GM18520 (cell line): ENCODE results near the gene TYR.
"Not testable (repeated sequence)": the region's sequence is repeated elsewhere in the genome, so short reads cannot be mapped to it uniquely, and the experiment has no call there.

Experiments used
- ATAC-seq: cut with Tn5 transposase; IDR thresholded peaks from one replicate; pipeline ENCODE4 v1.9.1; 2021; ENCODE audit not compliant: unreplicated experiment

Gene TYR

DNA sequence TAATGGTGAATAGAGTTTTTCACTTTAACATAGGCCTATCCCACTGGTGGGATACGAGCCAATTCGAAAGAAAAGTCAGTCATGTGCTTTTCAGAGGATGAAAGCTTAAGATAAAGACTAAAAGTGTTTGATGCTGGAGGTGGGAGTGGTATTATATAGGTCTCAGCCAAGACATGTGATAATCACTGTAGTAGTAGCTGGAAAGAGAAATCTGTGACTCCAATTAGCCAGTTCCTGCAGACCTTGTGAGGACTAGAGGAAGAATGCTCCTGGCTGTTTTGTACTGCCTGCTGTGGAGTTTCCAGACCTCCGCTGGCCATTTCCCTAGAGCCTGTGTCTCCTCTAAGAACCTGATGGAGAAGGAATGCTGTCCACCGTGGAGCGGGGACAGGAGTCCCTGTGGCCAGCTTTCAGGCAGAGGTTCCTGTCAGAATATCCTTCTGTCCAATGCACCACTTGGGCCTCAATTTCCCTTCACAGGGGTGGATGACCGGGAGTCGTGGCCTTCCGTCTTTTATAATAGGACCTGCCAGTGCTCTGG is at the start of gene TYR:
TSS of gene TYR (plus strand) at position 185 of the 541 bp plus-strand sequence. CDS start at position 264, 79 bp downstream.
- ATAC-seq, result no peak

DNA sequence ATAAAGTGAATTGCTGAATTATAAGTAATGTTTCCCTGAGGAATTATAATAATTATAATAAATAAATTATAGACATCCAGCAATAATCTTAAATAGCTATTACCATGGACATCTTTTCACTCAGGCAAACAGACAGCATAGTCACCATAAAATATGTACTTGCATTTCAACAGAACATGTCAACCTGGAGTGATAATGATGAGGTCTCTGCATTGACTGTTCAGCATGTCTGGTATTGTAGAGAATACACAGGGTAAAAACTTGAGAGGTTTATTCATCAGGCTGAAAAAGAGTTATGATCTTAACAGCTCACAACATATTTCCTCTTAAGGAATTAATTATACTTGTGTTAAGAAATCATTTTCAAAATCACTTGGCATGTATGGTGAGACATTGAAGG is 41.1 kb upstream of the TYR start:
- ATAC-seq, result no peak

DNA sequence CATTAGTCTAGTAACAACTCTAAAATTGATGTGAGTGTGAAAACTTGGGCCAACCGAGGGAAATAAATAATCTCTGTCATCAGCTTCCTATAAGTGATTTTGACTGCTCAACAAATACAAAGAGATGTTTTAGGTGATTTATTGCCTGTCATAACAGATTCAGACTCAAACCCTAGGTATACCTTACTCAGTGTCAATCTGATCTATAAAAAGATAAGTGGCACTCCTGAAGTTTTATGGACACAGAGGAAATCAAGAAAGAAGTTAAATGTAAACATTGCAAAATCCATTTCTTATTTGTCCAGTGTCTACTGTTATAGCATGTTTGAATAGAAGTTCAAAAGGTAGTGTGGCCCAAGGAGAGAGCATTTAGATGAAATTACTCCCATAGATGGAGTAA is 30.4 kb upstream of the TYR start:
- no peak for ATAC-seq

DNA sequence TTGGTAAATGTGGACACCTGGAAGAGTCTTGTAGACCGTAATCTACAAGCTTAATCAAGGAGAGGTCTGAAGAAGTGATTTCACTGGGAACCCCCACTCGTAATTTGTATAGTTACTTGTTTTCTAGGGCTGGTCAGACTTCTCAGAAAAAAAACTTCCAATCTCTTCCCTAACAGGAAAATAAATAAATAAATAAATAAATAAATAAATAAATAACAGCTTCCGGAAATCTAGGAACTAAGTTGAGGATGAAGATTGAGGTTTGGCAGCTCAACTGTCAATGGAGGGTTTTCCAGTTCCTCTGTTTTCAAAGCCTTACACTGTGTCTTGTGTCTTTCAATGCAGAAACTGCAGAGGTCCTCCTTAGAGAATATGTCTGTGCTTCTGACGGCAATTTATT is 17.7 kb upstream of the TYR start:
- no peak for ATAC-seq

DNA sequence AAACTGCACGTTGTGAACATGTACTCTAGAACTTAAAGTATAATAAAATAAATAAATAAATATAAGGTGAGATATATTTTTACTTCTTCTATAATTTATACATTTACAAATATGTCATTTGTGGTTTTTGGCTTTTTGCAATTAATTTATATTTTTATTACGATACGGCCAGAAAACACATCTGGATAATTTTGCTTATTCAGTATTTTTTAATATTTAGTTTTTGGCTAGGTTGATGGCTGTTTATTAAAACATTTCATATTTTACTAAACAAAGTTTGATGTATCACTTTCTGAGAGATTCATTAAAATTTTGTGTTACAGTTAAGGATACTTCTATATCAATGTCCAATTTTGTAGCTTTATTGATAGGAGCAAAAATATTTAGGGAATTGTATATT is 15.7 kb upstream of the TYR start:
- ATAC-seq, result no peak

DNA sequence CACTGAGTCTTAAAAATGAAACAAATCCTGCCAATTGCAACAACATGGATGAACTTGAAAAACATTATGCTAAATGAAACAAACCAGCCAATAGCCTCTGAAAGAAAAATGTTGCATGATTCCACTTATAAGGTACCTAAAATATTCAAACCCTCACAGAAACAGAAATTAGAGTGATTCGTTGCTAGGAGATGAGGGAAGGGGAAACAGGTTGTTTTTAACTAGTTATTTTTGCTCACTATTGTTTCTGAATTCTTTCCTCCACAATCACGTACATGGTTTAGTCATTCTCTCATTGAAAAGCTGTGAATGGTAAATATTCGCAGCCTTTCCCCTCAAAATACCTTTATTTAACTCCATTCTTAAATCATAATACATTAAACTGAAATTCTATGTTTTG is 14.0 kb upstream of the TYR start:
- ATAC-seq, result no peak

DNA sequence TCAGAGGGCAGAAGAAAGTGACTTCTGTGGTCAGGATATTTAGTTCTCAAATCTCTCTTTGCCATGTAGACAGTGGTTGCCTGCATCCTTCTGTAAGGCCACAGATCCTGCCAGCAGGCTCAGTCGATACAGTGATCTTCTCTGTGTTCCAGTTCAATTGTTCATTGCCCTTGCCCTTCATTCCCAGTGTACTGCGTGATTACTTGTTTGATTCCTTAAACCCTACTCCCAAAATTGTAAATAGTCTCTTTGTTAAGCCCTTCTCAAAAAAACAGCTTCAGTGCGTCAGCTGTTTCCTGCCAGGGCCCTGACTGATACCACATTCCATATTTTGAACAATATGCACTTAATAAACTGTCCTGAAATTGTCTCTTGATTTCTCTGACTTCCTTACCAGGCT is 9.3 kb upstream of the TYR start:
- ATAC-seq, result no peak

DNA sequence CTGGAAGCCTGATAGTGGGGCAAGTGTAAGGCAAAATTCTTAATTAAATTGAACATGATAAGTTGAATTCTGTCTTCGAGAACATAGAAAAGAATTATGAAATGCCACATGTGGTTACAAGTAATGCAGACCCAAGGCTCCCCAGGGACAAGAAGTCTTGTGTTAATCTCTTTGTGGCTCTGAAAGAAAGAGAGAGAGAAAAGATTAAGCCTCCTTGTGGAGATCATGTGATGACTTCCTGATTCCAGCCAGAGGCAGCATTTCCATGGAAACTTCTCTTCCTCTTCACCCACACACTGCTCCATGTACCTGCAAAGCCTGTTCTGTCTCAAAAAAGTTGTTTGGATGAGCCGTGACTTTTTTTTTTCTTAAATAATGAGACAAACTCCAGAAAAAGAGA is 1.9 kb upstream of the TYR start:
- no peak for ATAC-seq

DNA sequence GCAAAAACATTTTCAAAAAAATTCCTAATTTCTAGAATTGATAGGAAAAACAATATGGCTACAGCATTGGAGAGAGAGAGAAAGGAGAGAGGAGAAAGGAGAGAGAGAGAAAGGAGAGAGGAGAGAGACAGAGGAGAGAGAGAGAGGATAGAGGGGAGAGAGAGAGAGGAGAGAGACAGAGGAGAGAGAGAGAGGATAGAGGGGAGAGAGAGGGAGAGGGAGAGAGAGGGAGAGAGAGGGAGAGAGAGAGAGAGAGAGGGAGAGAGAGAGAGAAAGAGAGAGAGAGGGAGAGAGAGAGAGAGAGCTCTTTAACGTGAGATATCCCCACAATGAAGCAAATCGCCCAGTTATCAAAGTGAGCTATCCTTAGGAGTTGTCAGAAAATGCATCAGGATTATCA is 737 bp upstream of the TYR start:
- no peak for ATAC-seq

DNA sequence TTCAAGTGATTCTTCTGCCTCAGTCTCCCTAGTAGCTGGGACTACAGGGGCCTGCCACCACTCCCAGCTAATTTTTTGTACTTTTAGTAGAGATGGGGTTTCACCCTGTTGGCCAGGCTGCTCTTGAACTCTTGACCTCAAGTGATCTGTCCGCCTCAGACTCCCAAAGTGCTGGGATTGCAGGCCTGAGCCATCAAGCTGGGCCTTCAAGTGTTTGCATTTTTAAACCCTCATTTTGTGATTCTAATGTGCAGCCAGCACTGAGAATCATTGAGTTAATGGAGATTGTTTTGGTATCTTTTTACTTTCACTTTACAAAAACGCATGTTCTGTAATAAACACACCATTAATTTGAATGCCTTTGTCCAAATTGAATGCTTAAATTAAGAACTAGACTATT is 3.4 kb downstream of the TYR start:
- ATAC-seq, result no peak

DNA sequence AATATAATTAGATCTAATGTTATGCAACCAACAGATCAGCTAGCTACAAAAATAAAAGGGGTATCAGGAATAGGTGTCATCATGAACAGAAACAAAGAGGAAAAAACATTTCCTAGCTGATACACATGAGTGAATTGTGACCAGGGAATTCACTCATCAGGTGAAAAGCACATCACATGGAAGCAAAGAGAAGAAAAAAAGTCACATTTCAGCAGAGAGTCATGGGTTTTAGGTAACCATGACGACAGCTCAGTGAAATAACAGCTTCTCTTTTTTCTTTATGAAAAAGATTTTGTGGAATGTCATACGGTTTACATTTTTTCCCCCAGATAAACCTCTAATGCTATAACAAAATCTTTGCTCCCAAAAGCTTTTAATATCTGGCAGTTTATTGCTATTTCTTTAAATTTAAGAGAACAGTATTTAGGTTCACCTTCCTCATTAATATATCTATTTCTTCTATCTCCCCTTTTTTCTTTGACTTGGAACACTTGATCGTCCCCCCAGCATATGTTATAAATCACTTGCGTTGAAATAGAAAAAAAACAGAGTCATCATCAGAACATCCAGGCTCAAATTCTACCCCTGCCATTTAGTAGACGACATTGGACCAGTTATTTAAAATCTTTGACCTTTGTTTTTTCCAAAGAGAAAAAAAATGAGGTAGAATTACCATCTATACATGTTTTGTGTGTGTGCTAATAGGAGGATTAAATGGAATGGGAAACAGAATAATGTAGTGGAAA is 5.3 kb downstream of the TYR start:
- ATAC-seq, result no peak

DNA sequence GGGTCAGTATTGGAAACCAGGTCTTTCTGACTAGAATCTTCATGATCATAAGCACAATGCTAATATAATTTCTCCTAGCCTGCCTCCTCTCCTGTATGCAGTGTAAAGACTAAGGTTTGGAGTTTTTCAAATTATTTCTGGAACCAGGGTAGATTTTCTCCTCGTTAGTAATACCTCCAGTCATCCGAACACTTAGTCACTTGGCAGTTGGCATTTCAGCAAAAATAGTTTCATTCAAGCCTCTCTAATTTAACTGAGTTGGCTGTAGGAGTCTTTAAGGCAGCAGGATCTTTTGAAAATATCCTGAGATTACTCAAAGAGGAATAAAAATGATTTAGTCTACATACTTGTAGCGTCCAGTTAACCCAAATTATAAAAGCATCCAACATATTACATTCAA is 6.3 kb downstream of the TYR start:
- ATAC-seq, result no peak

DNA sequence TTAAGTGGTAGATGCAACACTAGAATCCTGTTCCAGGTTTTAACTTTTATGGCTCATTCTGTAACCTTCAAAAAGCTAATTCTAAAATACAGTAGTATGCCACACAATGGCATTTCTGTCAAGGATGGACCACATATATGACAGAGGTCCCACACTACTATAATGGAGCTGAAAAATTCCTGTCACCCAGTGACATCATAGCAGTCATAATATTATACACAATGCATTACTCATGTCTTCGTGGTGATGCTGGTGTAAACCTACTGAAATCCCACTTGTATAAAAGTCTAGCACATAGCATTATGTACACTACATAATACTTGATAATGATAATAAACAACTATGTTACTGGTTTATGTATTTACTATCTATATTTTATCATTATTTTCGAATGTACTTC is 12.1 kb downstream of the TYR start:
- no peak for ATAC-seq

DNA sequence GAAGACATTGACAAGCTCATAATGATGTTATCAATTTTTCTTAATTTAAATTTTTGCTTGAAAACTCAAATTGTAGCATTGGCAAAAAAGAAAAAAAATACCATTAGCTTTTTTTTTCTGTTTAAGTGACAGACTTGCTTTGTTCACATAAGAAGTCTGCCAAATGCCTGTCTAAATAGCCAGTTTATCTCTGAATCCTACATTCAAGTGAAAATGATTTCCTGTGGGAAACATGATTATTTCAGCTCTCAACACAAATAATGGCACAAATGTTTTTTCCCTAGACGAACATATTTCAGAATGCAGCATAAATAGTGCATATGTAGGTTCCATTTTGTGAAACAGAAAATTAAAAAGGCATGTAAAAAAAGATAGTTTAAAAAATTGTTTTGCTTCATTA is 23.5 kb downstream of the TYR start:
- no peak for ATAC-seq

DNA sequence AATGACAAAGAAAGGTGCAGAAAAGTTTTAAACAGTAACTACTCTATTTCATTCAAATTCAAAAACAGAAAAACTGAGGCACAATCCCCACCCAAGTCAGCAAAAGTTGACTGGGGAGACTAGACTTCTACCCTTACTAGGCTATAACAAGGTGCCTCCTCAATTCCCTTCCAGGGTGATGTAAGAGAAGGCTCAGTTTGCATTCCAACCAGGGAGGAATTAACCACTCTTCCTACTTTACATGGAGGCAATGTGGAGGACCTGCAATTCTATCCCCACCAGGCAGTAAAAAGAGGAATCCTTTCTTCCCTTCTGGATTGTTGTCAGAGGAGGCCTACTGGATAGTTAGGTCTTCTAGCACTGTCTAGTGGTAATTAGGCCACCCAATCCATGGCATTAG is 26.1 kb downstream of the TYR start:
- ATAC-seq, result no peak

DNA sequence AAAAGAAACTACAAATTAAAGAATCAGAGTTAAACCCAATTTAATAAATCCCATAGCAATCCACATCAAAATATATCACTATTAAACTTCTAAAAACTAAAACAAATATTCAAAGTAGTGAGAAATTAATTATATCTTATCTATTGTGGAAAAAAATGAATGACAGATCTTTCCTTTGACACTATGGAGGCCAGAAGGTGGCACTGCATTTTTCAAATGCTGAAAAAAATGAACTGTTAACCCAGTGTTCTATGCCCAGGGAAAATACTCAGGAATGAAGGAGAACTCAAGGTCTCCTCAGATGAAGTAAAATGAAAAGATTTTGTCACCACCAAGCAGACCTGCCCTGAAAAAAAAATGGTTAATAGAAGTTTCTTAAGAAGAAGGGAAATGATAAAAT is 27.7 kb downstream of the TYR start:
- no peak for ATAC-seq

DNA sequence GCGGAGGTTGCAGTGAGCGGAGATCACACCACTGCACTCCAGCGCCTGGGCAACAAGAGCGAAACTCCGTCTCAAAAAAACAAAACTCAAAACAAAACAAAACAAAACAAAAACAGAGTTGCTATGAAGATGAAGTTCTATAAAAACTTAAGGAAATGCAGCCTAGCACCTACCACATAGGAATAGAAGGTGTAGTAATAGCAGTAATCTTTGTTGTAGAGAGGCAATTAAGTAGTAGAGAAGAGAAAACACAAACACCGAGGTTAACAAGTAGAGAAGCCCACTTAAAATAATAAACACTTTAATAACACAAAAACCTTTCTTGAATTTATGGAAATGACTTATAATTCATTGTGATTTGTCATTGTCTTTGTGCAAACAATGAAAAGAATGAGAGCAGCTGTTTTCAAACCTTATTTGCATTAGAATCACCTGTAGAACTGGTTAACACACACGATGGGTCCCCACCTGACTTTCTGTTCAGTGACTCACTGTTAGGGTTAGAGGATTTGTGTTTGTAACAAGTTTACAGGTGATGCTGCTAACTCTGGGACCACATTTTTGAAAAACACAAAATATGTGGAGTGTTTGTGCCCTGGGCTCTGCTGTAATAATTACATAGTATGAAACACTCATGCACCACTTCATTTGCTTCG is 43.1 kb downstream of the TYR start:
- ATAC-seq, result no peak

DNA sequence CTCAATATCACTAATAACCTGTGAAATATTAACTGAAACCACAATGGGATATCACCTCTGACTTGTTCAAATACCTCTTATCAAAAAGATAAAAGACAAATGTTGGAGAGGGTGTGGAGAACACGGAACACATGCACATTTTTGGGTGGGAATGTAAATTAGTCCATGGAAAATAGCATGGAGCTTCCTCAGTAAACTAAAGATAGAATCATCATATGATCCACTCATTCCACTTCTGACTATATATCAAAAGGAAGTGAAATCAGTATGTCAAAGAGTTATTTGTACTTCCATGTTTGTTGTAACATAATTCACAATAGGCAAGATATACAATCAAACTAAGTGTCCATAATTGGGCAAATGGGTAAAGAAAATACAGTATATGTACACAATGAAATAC is 57.4 kb downstream of the TYR start:
- no peak for ATAC-seq

DNA sequence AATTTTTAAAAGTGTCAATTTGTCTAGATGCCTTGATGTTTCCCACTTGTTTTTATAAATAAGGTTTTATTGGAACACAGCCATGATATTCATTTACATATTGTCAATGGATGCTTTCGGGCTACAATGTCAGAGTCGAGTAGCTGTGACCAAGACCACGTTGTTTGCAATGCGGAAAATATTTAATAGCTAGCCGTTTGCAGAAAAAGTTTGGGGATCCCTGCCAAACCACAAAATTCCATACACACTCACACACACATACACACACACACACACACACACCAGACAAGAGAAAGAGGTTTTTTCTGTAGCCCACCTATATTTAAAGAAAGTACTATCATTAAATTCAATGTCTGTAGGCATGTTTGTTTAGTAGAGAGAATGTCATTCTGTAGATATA is 58.3 kb downstream of the TYR start:
- no peak for ATAC-seq

DNA sequence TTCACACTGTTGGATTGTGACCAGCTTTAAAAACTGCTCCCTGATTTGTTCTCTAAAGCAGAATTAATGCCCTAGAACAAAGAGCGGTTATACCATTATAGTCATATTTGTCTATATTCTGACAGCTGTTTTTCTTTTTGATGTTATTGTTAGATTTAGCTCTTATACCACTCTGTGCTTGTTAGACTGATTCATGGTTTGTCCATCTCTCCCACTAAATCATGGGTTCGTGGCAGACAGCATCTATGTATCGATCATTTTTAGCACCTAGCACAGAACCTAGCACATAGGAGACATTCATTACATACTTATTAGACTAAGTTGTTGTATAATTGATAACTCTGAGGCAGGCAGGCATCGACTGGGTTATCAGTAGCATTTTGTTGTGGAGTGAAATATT is 69.3 kb downstream of the TYR start:
- ATAC-seq, result not testable (repeated sequence)

DNA sequence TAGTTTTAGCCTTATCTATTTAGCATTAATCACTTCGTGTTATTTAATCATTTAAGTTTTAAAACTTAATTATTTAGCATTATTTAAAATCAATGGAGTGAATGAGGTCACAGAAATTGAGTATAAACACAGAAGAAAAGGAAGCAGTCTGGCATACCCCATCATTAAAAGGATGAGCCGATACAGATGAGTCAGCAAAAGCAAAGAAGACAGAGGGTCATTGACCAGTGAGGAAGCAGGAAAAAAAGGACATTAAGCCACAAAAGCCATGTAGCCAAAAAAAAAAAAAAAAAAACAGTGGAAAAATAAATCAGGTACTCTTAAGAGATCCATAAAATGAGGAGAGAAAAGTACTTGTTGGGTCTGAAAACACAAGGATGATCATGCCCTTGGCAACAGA is 71.5 kb downstream of the TYR start:
- no peak for ATAC-seq

DNA sequence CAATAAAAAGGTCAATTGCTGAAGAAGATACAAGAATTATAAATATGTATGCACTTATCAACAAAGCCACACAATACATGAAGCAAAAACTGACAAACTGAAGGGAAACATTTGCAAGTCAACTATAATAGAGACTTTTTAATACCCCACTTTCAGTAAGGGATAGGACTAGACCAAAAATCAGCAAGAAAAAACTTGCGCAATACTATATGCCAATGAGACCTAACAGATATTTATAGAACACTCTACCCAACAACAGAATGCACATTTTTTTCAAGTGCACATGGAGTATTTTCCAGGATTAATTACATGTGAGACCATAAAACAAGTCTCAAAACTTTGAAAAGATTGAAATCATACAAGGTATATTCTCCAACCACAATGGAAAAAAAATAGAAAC is 83.8 kb downstream of the TYR start:
- not testable (repeated sequence) for ATAC-seq
